ENCODE results near the gene SDR42E1. TPM values are rescaled to one million over a fixed set of nuclear protein-coding genes. Genes with fewer than 3 reads are reported as not detected.

The SDR42E1 gene
- total RNA-seq, 1 experiment from 2014 or later = 17.4 TPM

DNA sequence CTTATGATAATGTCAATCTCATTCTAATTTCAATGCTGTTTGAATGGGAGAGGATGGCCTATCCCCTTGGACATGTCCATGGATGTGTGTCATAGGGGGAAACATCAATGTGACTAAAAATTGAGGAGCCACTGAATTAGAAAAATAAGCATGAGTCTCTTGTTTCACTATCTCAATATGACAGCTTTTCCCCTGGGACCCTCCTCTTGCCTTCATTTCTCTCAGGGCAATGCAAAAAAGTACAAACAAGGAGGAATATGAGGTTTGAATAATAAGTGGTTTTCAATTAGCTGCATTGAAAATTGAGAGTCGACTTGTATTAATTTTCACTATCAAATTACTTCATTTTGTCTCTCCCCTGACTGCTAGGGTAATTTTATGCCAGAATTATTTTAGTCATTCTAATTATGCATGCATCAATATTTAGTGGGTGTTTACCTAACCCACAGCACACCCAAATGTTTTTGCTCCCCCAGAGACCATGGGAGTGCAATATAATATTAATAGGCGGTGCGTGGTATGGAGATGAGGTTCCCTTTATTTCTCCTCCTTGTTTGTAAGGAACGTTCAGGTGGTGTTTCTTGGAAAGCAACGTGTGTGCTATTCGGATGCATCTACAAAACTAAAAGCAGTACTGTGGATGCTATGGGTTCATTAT, 6.8 kb upstream of the SDR42E1 start:
- Histone ChIP-seq H4K20me1 (ENCODE audit: insufficient read depth) (no peaks in the 10 kb centered on the region), H3K27me3 (ENCODE audit: insufficient read depth, low read length) (peaks cover 24% of the 10 kb centered on the region), H3K36me3 (ENCODE audit: control insufficient read depth in 1 of 2, insufficient read depth in 2 of 2, low read length in 2 of 2) (no peaks in the 10 kb centered on the region), H3K9me2 (ENCODE audit: insufficient read depth) (no peaks in the 10 kb centered on the region; the same call in 1 of the 2 replicates), H2AFZ (ENCODE audit: low read depth, low read length, poor library complexity, severe bottlenecking) (no peak overlapping the region), H3K9ac (ENCODE audit: low read length) (no peak overlapping the region), H3K27ac (ENCODE audit: low read depth, low read length) (no peak overlapping the region), H3K4me1 (ENCODE audit: control insufficient read depth in 1 of 2, insufficient read depth in 2 of 2, low read length in 2 of 2) (0 out of 4 replicates have a peak, but pooled peaks cover 0 to 6% of the 10 kb centered on the region in 2 experiments), H3K9me3 (ENCODE audit: control insufficient read depth in 1 of 2, insufficient read depth in 1 of 2, low read depth in 1 of 2, low read length in 2 of 2) (peaks cover 0 to 9% of the 10 kb centered on the region in 2 experiments; a peak in 1 of 4 replicates), H3K4me3 (replicated peaks in 1 of 2; ENCODE audit: low read depth in 1 of 2, low read length in 2 of 2) (no peak overlapping the region), H3K79me2 (ENCODE audit: insufficient read depth, low read length) (no peaks in the 10 kb centered on the region), H3K4me2 (ENCODE audit: low read length) (no peak overlapping the region)
- intact Hi-C loops (cut with micrococcal nuclease) = no loop called here
- ChIA-PET CTCF (no interaction called here), POLR2A (no interaction called here), RAD21 (ENCODE audit: low non-redundant PET in 1 of 2, low total read pairs in 2 of 2, uncharacterized antibody in 2 of 2, unreplicated experiment in 2 of 2) (no interaction called here)
- DNase-seq (ENCODE audit: low read depth, low spot score) = no peak
- TF ChIP-seq, protein P1, sequence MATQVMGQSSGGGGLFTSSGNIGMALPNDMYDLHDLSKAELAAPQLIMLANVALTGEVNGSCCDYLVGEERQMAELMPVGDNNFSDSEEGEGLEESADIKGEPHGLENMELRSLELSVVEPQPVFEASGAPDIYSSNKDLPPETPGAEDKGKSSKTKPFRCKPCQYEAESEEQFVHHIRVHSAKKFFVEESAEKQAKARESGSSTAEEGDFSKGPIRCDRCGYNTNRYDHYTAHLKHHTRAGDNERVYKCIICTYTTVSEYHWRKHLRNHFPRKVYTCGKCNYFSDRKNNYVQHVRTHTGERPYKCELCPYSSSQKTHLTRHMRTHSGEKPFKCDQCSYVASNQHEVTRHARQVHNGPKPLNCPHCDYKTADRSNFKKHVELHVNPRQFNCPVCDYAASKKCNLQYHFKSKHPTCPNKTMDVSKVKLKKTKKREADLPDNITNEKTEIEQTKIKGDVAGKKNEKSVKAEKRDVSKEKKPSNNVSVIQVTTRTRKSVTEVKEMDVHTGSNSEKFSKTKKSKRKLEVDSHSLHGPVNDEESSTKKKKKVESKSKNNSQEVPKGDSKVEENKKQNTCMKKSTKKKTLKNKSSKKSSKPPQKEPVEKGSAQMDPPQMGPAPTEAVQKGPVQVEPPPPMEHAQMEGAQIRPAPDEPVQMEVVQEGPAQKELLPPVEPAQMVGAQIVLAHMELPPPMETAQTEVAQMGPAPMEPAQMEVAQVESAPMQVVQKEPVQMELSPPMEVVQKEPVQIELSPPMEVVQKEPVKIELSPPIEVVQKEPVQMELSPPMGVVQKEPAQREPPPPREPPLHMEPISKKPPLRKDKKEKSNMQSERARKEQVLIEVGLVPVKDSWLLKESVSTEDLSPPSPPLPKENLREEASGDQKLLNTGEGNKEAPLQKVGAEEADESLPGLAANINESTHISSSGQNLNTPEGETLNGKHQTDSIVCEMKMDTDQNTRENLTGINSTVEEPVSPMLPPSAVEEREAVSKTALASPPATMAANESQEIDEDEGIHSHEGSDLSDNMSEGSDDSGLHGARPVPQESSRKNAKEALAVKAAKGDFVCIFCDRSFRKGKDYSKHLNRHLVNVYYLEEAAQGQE (IDR thresholded peaks at IDR 0.05; ENCODE audit: low read depth) = no peak
- TF ChIP-seq, protein P2, sequence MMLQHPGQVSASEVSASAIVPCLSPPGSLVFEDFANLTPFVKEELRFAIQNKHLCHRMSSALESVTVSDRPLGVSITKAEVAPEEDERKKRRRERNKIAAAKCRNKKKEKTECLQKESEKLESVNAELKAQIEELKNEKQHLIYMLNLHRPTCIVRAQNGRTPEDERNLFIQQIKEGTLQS (IDR thresholded peaks at IDR 0.05) = no peak
- TF ChIP-seq ZBTB33 (IDR thresholded peaks at IDR 0.05; ENCODE audit: extremely low read depth, insufficient replicate concordance, low read length) (no peak), YY1 (IDR thresholded peaks at IDR 0.05; ENCODE audit: extremely low read depth, insufficient replicate concordance, low read depth, low read length) (no peak), SP1 (IDR thresholded peaks at IDR 0.05; ENCODE audit: low read depth) (no peak), EGR1 (IDR thresholded peaks at IDR 0.05; ENCODE audit: low read depth) (no peak), CEBPB (IDR thresholded peaks at IDR 0.05; ENCODE audit: low read depth) (no peak), POLR2AphosphoS5 (IDR thresholded peaks at IDR 0.05; ENCODE audit: low read depth, low read length) (no peak)
- no peak for ATAC-seq
- BruUV-seq (replicated peaks) = no TSS peak
